GM06990 (cell line): ENCODE data around the gene SYT1.

ENCODE experiments used
- DNase-seq: peaks from one replicate; pipeline ENCODE4 v3.0.0-alpha.2; 2011; ENCODE audit not compliant: insufficient read length; ENCODE audit errors: extremely low read depth
- H3K27me3 ChIP-seq: replicated peaks from 2 replicates; pipeline ENCODE4 v1.6.0; 2011; ENCODE audit warnings: low read length; ENCODE audit not compliant: control insufficient read depth, insufficient read depth
- H3K36me3 ChIP-seq: 2 replicates; pipeline ENCODE4 v1.5.1; 2011; ENCODE audit warnings: low read length; ENCODE audit not compliant: control insufficient read depth, insufficient read depth
- H3K4me3 ChIP-seq: replicated peaks from 2 replicates; pipeline ENCODE4 v1.5.1; 2011; ENCODE audit warnings: low read depth, mild to moderate bottlenecking, control low read depth, low read length
- CTCF ChIP-seq: IDR thresholded peaks from 2 replicates; pipeline ENCODE4 v1.5.1; 2011; ENCODE audit warnings: low read length, control low read depth, mild to moderate bottlenecking, inconsistent platforms; ENCODE audit not compliant: insufficient read depth, poor library complexity, severe bottlenecking

Gene SYT1

GRCh38 chr12:78898416-78898815 lies 33.8 kb downstream of the SYT1 start:
- Histone ChIP-seq H3K36me3 (no peaks in the 10 kb centered on the region), H3K4me3 (no peak overlapping the region), H3K27me3 (no peaks in the 10 kb centered on the region)
- no peak for DNase-seq
- no peak for TF ChIP-seq CTCF

GRCh38 chr12:78914859-78915331 lies 50.3 kb downstream of the SYT1 start:
- no peaks in the 10 kb centered on the region for H3K36me3 ChIP-seq
- no peak for DNase-seq
- no peak overlapping the region for H3K4me3 ChIP-seq
- TF ChIP-seq CTCF: no peak
- no peaks in the 10 kb centered on the region for H3K27me3 ChIP-seq

GRCh38 chr12:78916845-78917480 lies 52.4 kb downstream of the SYT1 start:
- H3K27me3 ChIP-seq: no peaks in the 10 kb centered on the region
- DNase-seq: no peak
- H3K4me3 ChIP-seq: no peak overlapping the region
- TF ChIP-seq CTCF: no peak
- H3K36me3 ChIP-seq: no peaks in the 10 kb centered on the region

- H3K27me3 ChIP-seq: no peaks in the 10 kb centered on the region
- no peak for TF ChIP-seq CTCF
- H3K4me3 ChIP-seq: no peak overlapping the region
- DNase-seq: no peak
- H3K36me3 ChIP-seq: no peaks in the 10 kb centered on the region
Observed at GRCh38 chr12:78917513-78917912, 52.9 kb downstream of the SYT1 start.

- H3K27me3 ChIP-seq: no peaks in the 10 kb centered on the region
- TF ChIP-seq CTCF: no peak
- H3K4me3 ChIP-seq: no peak overlapping the region
- DNase-seq: no peak
- no peaks in the 10 kb centered on the region for H3K36me3 ChIP-seq
Observed at GRCh38 chr12:78918268-78918667, 53.7 kb downstream of the SYT1 start.
